AML-193 (cell line): ENCODE measurements around the gene RDH11.
"Not testable (repeated sequence)": the region's sequence is repeated elsewhere in the genome, so short reads cannot be mapped to it uniquely, and the experiment has no call there.

Source experiments
- DNase-seq, 2 experiments: peaks; one replicate each; lab custom pipeline; 2025; lab: John Stamatoyannopoulos, UW

RDH11 gene

GRCh38 chr14:67695394-67695949, at the start of gene RDH11:
RDH11 (minus strand) TSS chr14:67695764; CDS start chr14:67695703, 61 bp downstream.
- peak; percentile 83 to 88 for DNase-seq

GRCh38 chr14:67744046-67744445, 48.5 kb upstream of the RDH11 start:
- no peak for DNase-seq

GRCh38 chr14:67738740-67739504, 43.4 kb upstream of the RDH11 start:
- no peak for DNase-seq

- no peak for DNase-seq
These were observed 41.2 kb upstream of the RDH11 start for GRCh38 chr14:67736771-67737170.

- no peak for DNase-seq
These were observed 40.0 kb upstream of the RDH11 start for GRCh38 chr14:67735336-67736147.

- DNase-seq, result no peak
These were observed 39.1 kb upstream of the RDH11 start for GRCh38 chr14:67734675-67735074.

- no peak for DNase-seq
These were observed 38.1 kb upstream of the RDH11 start for GRCh38 chr14:67733616-67734015.

- DNase-seq, result no peak
These were observed 33.7 kb upstream of the RDH11 start for GRCh38 chr14:67729072-67729885.

- DNase-seq, result no peak
These were observed 32.7 kb upstream of the RDH11 start for GRCh38 chr14:67728258-67728657.

- DNase-seq, result no peak
These were observed 31.8 kb upstream of the RDH11 start for GRCh38 chr14:67727361-67727760.

- DNase-seq, result no peak
These were observed 29.6 kb upstream of the RDH11 start for GRCh38 chr14:67725171-67725570.

- DNase-seq, result no peak
These were observed 26.7 kb upstream of the RDH11 start for GRCh38 chr14:67722293-67722692.

- no peak for DNase-seq
These were observed 26.3 kb upstream of the RDH11 start for GRCh38 chr14:67721875-67722274.

- no peak for DNase-seq
These were observed 24.3 kb upstream of the RDH11 start for GRCh38 chr14:67719866-67720265.

GRCh38 chr14:67719385-67719784, 23.8 kb upstream of the RDH11 start:
- not testable (repeated sequence) for DNase-seq

- no peak for DNase-seq
These were observed 22.7 kb upstream of the RDH11 start for GRCh38 chr14:67718265-67718664.

GRCh38 chr14:67717048-67717447, 21.5 kb upstream of the RDH11 start:
- DNase-seq, result no peak

- no peak for DNase-seq
These were observed 14.6 kb upstream of the RDH11 start for GRCh38 chr14:67710209-67710608.

- not testable (repeated sequence) for DNase-seq
These were observed 14.2 kb upstream of the RDH11 start for GRCh38 chr14:67709796-67710195.

- DNase-seq, result not testable (repeated sequence)
These were observed 13.8 kb upstream of the RDH11 start for GRCh38 chr14:67709346-67709745.

- DNase-seq, result no peak
These were observed 9.6 kb upstream of the RDH11 start for GRCh38 chr14:67705211-67705610.

GRCh38 chr14:67704484-67705089, 9.0 kb upstream of the RDH11 start:
- peak; percentile 66 to 76 for DNase-seq
